ENCODE data around the gene IQGAP2. TPM values are rescaled to one million over a fixed set of nuclear protein-coding genes. Genes with fewer than 3 reads are reported as not detected.

Gene IQGAP2
- total RNA-seq, 6 donors from 2014 or later = 24.3 to 57.6 (median 28.9) TPM

DNA sequence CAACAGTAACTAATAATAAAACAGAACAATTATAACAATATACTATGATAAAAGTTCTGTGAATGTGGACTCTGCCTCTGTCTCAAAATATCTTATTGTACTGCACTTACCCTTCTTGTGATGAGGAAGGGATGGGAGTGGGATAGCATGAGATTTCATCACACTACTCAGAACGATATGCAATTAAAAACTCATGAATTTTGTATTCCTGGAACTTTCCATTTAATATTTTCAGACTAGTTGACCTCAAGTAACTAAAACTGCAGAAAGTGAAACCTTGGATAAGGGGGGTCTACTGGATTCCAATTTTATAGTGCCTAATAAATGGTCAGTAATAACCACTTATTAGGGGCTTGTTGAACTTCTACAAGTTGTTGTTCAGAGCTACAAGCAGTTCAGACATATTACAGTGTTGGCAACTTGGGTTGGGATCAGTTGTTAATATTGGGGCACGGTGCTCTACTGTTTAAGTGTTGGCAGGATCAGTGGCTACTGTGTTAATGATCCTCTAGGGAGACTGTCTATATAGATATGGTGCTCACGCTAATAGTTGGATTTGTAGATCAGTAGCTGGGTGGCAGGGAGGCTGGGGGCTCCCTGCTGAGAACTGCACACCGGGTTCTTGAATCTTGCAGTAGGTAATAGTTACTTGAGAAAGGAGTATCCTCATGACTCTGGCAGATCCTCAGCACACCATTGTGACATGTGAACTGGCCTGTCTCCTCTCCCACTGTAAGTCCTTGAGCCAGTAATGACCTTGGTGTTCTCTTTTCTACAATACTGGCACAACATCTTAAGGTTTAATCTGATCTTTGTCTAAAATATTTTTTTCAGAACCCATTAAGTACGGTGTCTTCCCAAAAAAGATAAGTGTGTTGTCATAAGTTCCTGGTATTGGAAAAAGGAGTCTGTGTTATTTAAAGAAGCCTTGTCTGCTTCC, 158.1 kb downstream of the IQGAP2 start:
- Histone ChIP-seq H3K27me3 (no peaks in the 10 kb centered on the region), H3K4me3 (no peak overlapping the region), H3K36me3 (no peaks in the 10 kb centered on the region), H3K9me3 (no peaks in the 10 kb centered on the region), H3K4me1 (no peaks in the 10 kb centered on the region), H3K27ac (no peak overlapping the region)
- 68 to 72% methylated on average over 4 to 5 of the region's 5 CpGs for WGBS, 2 donors
- ATAC-seq (ENCODE audit: low FRiP score in 2 of 2) (no peak), DNase-seq (no peak)
- TF ChIP-seq EP300 (IDR thresholded peaks at IDR 0.05) (no peak), POLR2AphosphoS5 (IDR thresholded peaks at IDR 0.05) (no peak), POLR2A (IDR thresholded peaks at IDR 0.05) (no peak)
- TF ChIP-seq, protein P1, sequence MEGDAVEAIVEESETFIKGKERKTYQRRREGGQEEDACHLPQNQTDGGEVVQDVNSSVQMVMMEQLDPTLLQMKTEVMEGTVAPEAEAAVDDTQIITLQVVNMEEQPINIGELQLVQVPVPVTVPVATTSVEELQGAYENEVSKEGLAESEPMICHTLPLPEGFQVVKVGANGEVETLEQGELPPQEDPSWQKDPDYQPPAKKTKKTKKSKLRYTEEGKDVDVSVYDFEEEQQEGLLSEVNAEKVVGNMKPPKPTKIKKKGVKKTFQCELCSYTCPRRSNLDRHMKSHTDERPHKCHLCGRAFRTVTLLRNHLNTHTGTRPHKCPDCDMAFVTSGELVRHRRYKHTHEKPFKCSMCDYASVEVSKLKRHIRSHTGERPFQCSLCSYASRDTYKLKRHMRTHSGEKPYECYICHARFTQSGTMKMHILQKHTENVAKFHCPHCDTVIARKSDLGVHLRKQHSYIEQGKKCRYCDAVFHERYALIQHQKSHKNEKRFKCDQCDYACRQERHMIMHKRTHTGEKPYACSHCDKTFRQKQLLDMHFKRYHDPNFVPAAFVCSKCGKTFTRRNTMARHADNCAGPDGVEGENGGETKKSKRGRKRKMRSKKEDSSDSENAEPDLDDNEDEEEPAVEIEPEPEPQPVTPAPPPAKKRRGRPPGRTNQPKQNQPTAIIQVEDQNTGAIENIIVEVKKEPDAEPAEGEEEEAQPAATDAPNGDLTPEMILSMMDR (IDR thresholded peaks at IDR 0.05) = no peak

DNA sequence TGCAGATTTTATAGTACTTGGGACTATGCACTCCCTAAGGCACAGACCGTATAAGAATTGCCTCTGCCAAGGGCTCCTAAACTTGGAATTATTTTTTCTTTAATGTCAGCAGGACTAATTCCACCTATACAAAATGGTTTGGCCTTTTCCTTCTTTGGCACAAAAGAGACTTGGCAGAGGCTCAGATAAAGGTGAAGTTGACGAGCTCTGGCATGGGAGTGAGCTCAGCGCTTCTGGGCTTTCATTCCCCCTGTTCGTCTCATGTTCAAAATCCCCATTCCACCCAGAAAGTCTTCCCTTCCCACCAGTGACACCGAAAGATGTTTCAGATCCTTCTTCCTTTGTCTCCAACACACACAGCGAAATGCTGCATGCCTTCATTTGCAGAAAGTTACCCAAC, 158.9 kb downstream of the IQGAP2 start:
- TF ChIP-seq, protein P1 (IDR thresholded peaks at IDR 0.05) = no peak
- TF ChIP-seq EP300 (IDR thresholded peaks at IDR 0.05) (no peak), POLR2A (IDR thresholded peaks at IDR 0.05) (no peak), POLR2AphosphoS5 (IDR thresholded peaks at IDR 0.05) (no peak)
- ATAC-seq (ENCODE audit: low FRiP score in 2 of 2) (no peak), DNase-seq (no peak)
- Histone ChIP-seq H3K9me3 (no peaks in the 10 kb centered on the region), H3K27me3 (no peaks in the 10 kb centered on the region), H3K4me3 (no peak overlapping the region), H3K27ac (no peak overlapping the region), H3K4me1 (no peaks in the 10 kb centered on the region), H3K36me3 (no peaks in the 10 kb centered on the region)
- WGBS, 2 donors = 88 to 94% methylated on average over 6 of the region's 6 CpGs

DNA sequence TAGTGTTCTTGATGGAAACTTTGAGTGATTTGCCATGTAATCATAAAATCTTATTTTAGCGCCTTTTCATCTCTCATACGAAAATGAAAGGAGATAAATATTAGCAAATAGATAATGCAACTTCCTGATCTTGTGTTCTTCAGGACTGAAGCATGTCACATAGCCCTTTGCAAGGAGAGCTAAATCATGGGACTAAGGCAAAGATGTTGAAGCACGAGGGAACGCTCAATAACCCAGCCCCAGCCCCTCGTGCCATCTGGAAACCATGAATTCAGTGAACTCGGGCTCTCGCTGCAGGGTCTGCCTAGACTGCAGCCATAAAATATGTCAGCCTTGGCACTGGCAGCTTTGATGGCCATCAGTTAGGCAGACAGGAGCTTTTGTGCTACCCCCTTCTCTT, 161.9 kb downstream of the IQGAP2 start:
- peak overlapping the region in 2 of 4 donors; percentile 39 to 40 for H3K27ac ChIP-seq
- no peak for DNase-seq
- no peaks in the 10 kb centered on the region for H3K4me1 ChIP-seq
- TF ChIP-seq, protein P1 (IDR thresholded peaks at IDR 0.05) = no peak
- TF ChIP-seq POLR2A (IDR thresholded peaks at IDR 0.05) (no peak), EP300 (IDR thresholded peaks at IDR 0.05) (no peak), POLR2AphosphoS5 (IDR thresholded peaks at IDR 0.05) (no peak)
- H3K27me3 ChIP-seq = no peaks in the 10 kb centered on the region
- H3K36me3 ChIP-seq = no peaks in the 10 kb centered on the region
- ATAC-seq (ENCODE audit: low FRiP score in 2 of 2) = no peak
- no peaks in the 10 kb centered on the region for H3K9me3 ChIP-seq
- 68 to 74% methylated on average over 6 to 7 of the region's 7 CpGs for WGBS, 2 donors
- H3K4me3 ChIP-seq = no peak overlapping the region

DNA sequence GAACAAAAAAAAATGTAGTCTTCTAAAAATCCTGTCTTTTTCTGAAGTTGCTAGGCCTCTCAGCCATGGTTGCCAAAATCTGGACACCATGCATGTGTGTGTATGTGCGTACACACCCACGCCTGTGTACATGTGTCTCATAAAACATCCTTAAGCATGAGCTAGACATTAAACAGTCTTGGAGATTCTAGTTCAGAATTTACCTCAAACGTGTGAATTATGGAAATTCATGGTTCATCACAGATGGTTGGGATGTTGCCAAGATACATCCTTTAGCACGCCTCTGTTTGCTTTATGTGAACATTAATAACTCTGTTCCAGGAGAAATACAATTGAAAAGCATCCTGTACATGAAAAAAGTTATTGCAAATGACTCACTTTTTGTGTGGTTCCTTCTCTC, 167.1 kb downstream of the IQGAP2 start:
- 84 to 86% methylated on average over 4 of the region's 4 CpGs for WGBS, 2 donors
- TF ChIP-seq, protein P1 (IDR thresholded peaks at IDR 0.05) = no peak
- TF ChIP-seq POLR2A (IDR thresholded peaks at IDR 0.05) = no peak
- DNase-seq (no peak), ATAC-seq (ENCODE audit: low FRiP score in 2 of 2) (no peak)
- Histone ChIP-seq H3K36me3 (no peaks in the 10 kb centered on the region), H3K27me3 (no peaks in the 10 kb centered on the region), H3K4me3 (no peak overlapping the region), H3K27ac (no peak overlapping the region), H3K4me1 (no peaks in the 10 kb centered on the region), H3K9me3 (no peaks in the 10 kb centered on the region)

DNA sequence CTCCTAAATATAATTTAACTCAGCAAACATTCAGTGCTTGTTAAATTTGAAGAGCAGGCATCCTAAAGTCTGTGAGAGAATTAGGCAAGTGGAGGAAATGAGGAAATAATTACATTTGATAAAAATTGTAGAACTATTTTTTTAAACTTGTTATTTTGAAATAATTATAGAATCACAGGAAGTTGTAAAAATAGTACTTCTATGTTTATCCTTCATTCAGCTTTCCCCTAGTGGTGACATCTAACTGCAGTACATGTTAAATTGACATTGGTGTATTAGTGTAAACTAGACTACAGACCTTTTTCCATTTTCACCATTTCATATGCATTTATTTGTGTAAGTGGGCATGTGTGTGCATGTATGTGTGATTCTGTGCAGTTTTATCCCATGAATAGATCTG, 168.5 kb downstream of the IQGAP2 start:
- no peak for DNase-seq
- Histone ChIP-seq H3K4me3 (no peak overlapping the region), H3K27me3 (no peaks in the 10 kb centered on the region), H3K36me3 (no peaks in the 10 kb centered on the region), H3K9me3 (no peaks in the 10 kb centered on the region), H3K27ac (no peak overlapping the region), H3K4me1 (no peaks in the 10 kb centered on the region)
- ATAC-seq (ENCODE audit: low FRiP score in 2 of 2) = no peak
- TF ChIP-seq EP300 (IDR thresholded peaks at IDR 0.05) (no peak), POLR2A (IDR thresholded peaks at IDR 0.05) (no peak), POLR2AphosphoS5 (IDR thresholded peaks at IDR 0.05) (no peak)
- TF ChIP-seq, protein P1 (IDR thresholded peaks at IDR 0.05) = no peak
